WTC11 (cell line): ENCODE results near the gene GRM8.

Experiments
- CDX4 ChIP-seq: fragments of 250-450 bp; sonication (Bioruptor Pico); IDR thresholded peaks from 2 replicates; pipeline ENCODE4 v1.9.0; 2021; ENCODE audit warnings: moderate library complexity, mild to moderate bottlenecking, inconsistent platforms, borderline replicate concordance
- ESRRA ChIP-seq: sonication (generic); formaldehyde crosslinking; IDR thresholded peaks from 2 replicates; pipeline ENCODE4 v1.8.1; 2022; ENCODE audit warnings: mild to moderate bottlenecking, missing genetic modification reagents, borderline replicate concordance
- FOXJ3 ChIP-seq: sonication (generic); formaldehyde crosslinking; IDR thresholded peaks from 2 replicates; pipeline ENCODE4 v1.9.0; 2021; ENCODE audit warnings: missing genetic modification reagents, mild to moderate bottlenecking, borderline replicate concordance
- JUN ChIP-seq: sonication (generic); formaldehyde crosslinking; IDR thresholded peaks from 2 replicates; pipeline ENCODE4 v1.8.0; 2023; ENCODE audit warnings: mild to moderate bottlenecking, missing genetic modification reagents
- PREB ChIP-seq: sonication (generic); formaldehyde crosslinking; IDR thresholded peaks from 2 replicates; pipeline ENCODE4 v1.8.1; 2022; ENCODE audit warnings: mild to moderate bottlenecking, missing genetic modification reagents, moderate library complexity, borderline replicate concordance
- USF1 ChIP-seq: sonication (generic); formaldehyde crosslinking; IDR thresholded peaks from 2 replicates; pipeline ENCODE4 v1.8.0; 2022; ENCODE audit warnings: mild to moderate bottlenecking, missing genetic modification reagents
- ZBTB21 ChIP-seq: sonication (generic); formaldehyde crosslinking; IDR thresholded peaks from 2 replicates; pipeline ENCODE4 v1.8.1; 2023; ENCODE audit warnings: mild to moderate bottlenecking, missing genetic modification reagents, borderline replicate concordance
- ZNF396 ChIP-seq: fragments of 250-450 bp; sonication (Bioruptor Pico); IDR thresholded peaks from 2 replicates; pipeline ENCODE4 v1.8.0; 2021; ENCODE audit warnings: mild to moderate bottlenecking, moderate library complexity, borderline replicate concordance
- TF ChIP-seq, protein P1 (sequence below): fragments of 200-600 bp; IDR thresholded peaks from 2 replicates; pipeline ENCODE4 v1.8.0; 2022; ENCODE audit warnings: antibody characterized with exemption
- TF ChIP-seq, protein P2 (sequence below): sonication (generic); formaldehyde crosslinking; IDR thresholded peaks from 2 replicates; pipeline ENCODE4 v1.8.1; 2022; ENCODE audit warnings: missing genetic modification reagents, borderline replicate concordance

- TF ChIP-seq, protein P1, sequence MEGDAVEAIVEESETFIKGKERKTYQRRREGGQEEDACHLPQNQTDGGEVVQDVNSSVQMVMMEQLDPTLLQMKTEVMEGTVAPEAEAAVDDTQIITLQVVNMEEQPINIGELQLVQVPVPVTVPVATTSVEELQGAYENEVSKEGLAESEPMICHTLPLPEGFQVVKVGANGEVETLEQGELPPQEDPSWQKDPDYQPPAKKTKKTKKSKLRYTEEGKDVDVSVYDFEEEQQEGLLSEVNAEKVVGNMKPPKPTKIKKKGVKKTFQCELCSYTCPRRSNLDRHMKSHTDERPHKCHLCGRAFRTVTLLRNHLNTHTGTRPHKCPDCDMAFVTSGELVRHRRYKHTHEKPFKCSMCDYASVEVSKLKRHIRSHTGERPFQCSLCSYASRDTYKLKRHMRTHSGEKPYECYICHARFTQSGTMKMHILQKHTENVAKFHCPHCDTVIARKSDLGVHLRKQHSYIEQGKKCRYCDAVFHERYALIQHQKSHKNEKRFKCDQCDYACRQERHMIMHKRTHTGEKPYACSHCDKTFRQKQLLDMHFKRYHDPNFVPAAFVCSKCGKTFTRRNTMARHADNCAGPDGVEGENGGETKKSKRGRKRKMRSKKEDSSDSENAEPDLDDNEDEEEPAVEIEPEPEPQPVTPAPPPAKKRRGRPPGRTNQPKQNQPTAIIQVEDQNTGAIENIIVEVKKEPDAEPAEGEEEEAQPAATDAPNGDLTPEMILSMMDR = no peak
- TF ChIP-seq ESRRA (CRISPR knock-in tag) (no peak), PREB (no peak), JUN (no peak), FOXJ3 (no peak), ZNF396 (CRISPR knock-in tag) (no peak), ZBTB21 (CRISPR knock-in tag) (no peak), USF1 (CRISPR knock-in tag) (no peak), CDX4 (no peak)
- TF ChIP-seq, protein P2, sequence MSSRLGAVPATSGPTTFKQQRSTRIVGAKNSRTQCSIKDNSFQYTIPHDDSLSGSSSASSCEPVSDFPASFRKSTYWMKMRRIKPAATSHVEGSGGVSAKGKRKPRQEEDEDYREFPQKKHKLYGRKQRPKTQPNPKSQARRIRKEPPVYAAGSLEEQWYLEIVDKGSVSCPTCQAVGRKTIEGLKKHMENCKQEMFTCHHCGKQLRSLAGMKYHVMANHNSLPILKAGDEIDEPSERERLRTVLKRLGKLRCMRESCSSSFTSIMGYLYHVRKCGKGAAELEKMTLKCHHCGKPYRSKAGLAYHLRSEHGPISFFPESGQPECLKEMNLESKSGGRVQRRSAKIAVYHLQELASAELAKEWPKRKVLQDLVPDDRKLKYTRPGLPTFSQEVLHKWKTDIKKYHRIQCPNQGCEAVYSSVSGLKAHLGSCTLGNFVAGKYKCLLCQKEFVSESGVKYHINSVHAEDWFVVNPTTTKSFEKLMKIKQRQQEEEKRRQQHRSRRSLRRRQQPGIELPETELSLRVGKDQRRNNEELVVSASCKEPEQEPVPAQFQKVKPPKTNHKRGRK (CRISPR knock-in tag) = no peak
Observed at GRCh38 chr7:126424985-126425384, 827.8 kb downstream of the GRM8 start.
